HG03442 (cell line): ENCODE results near the gene FBXO44.

Experiments used
- ATAC-seq: cut with Tn5 transposase; IDR thresholded peaks from one replicate; pipeline ENCODE4 v1.9.1; 2021; ENCODE audit warnings: mild to moderate bottlenecking, moderate library complexity; ENCODE audit not compliant: unreplicated experiment

Gene FBXO44

GRCh38 chr1:11684070-11684469 is 29.4 kb downstream of the FBXO44 start:
- ATAC-seq, result no peak

GRCh38 chr1:11685210-11685752 is 30.6 kb downstream of the FBXO44 start:
- no peak for ATAC-seq

GRCh38 chr1:11688506-11688905 is 33.8 kb downstream of the FBXO44 start:
- no peak for ATAC-seq

- no peak for ATAC-seq
These were observed 36.0 kb downstream of the FBXO44 start for GRCh38 chr1:11690397-11691301.

- no peak for ATAC-seq
These were observed 36.7 kb downstream of the FBXO44 start, which contains the start of gene DRAXIN for GRCh38 chr1:11691302-11691914. Gene DRAXIN (plus strand): TSS chr1:11691710. CDS start chr1:11706259, 14,549 bp downstream.

GRCh38 chr1:11691928-11692711 is 37.4 kb downstream of the FBXO44 start:
- ATAC-seq, result no peak

- ATAC-seq, result no peak
These were observed 38.4 kb downstream of the FBXO44 start for GRCh38 chr1:11693024-11693590.

- no peak for ATAC-seq
These were observed 39.2 kb downstream of the FBXO44 start for GRCh38 chr1:11693917-11694316.

- ATAC-seq, result no peak
These were observed 41.2 kb downstream of the FBXO44 start for GRCh38 chr1:11695861-11696260.

GRCh38 chr1:11697188-11697892 is 42.7 kb downstream of the FBXO44 start:
- ATAC-seq, result no peak

- no peak for ATAC-seq
These were observed 43.2 kb downstream of the FBXO44 start for GRCh38 chr1:11697893-11698210.

GRCh38 chr1:11700601-11701467 is 46.2 kb downstream of the FBXO44 start:
- no peak for ATAC-seq

- ATAC-seq, result no peak
These were observed 46.9 kb downstream of the FBXO44 start for GRCh38 chr1:11701551-11701961.

GRCh38 chr1:11701981-11702803 is 47.5 kb downstream of the FBXO44 start:
- ATAC-seq, result no peak

- no peak for ATAC-seq
These were observed 48.9 kb downstream of the FBXO44 start for GRCh38 chr1:11703357-11704193.

GRCh38 chr1:11704194-11704529 is 49.5 kb downstream of the FBXO44 start:
- no peak for ATAC-seq

GRCh38 chr1:11704691-11705475 is 50.2 kb downstream of the FBXO44 start:
- no peak for ATAC-seq
